Progenitor cell of endocrine pancreas (in vitro differentiated cells): ENCODE results near the gene TAF1D. TPM values are rescaled to one million over a fixed set of nuclear protein-coding genes. Genes with fewer than 3 reads are reported as not detected.
"Not testable (repeated sequence)": the region's sequence is repeated elsewhere in the genome, so short reads cannot be mapped to it uniquely, and the experiment has no call there.

Source experiments
- DNase-seq: peaks from one replicate; pipeline ENCODE4 v3.0.0; 2021; ENCODE audit warnings: low spot score; ENCODE audit not compliant: unreplicated experiment
- H3K27ac Mint-ChIP-seq: 2 replicates; pipeline ENCODE4 v1.8.0; 2021; ENCODE audit warnings: mild to moderate bottlenecking, moderate library complexity, mixed read lengths
- H3K27me3 Mint-ChIP-seq: 2 replicates; pipeline ENCODE4 v1.8.0; 2021; ENCODE audit warnings: mixed read lengths
- H3K36me3 Mint-ChIP-seq: 2 replicates; pipeline ENCODE4 v1.8.0; 2022; ENCODE audit warnings: mixed read lengths; ENCODE audit not compliant: insufficient read depth
- H3K4me1 Mint-ChIP-seq: 2 replicates; pipeline ENCODE4 v1.8.0; 2021; ENCODE audit warnings: low read depth, mixed read lengths
- H3K4me3 Mint-ChIP-seq: 2 replicates; pipeline ENCODE4 v1.8.0; 2021; ENCODE audit warnings: low read depth, mild to moderate bottlenecking, moderate library complexity, mixed read lengths
- H3K9me3 Mint-ChIP-seq: 2 replicates; pipeline ENCODE4 v1.8.0; 2021; ENCODE audit warnings: low read depth, mixed read lengths
- total RNA-seq: library from RNA; stranded (reverse); gene quantifications from 2 replicates; pipeline ENCODE4 v1.2.1, GENCODE V29; 2021
- TF ChIP-seq, protein P1 (sequence below): fragments of 200-600 bp; sonication (generic); IDR thresholded peaks from one replicate; pipeline ENCODE4 v1.5.0; 2021; ENCODE audit warnings: antibody characterized with exemption, mild to moderate bottlenecking; ENCODE audit not compliant: unreplicated experiment

Gene TAF1D
- total RNA-seq, 1 donor from 2014 or later = 146 TPM

DNA sequence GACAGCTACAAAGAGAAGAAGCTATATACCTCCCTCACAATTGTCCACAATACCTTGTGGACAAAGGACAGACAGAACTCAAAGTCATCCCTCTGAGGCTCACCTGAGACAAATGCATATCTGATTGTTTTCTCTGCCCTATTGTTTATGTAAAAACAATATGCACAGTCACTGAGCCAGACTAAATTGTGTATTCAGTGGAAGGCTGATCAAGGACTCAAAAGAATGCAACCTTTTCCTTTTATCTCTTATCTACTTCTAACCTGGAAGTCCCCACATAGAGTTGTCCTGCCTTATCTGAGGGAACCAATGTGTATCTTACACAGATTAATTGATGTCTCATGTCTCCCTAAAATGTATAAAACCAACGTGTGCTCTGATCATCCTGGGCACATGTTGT lies 28.9 kb upstream of the TAF1D start:
- H3K36me3 Mint-ChIP-seq = peaks cover 2% of the 10 kb centered on the region
- peaks cover 31% of the 10 kb centered on the region for H3K4me1 Mint-ChIP-seq

DNA sequence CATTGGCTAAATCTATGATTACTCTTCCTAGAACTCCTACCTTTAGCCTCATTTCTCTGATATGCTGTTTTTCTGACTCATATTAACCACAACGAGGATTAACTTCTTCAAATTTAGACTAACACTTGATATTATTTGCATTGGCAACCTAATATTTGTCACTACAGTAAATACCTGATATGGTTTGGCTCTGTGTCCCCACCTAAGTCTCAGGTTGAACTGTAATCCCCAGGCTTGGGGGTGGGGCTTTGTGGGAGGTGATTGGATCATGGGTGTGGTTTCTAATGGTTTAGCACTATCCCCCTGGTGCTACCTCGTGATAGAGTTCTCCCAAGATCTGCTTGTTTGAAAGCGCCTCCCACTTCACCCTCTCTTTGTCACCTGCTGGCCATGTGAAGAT lies 25.7 kb upstream of the TAF1D start:
- no peak for DNase-seq
- TF ChIP-seq, protein P1, sequence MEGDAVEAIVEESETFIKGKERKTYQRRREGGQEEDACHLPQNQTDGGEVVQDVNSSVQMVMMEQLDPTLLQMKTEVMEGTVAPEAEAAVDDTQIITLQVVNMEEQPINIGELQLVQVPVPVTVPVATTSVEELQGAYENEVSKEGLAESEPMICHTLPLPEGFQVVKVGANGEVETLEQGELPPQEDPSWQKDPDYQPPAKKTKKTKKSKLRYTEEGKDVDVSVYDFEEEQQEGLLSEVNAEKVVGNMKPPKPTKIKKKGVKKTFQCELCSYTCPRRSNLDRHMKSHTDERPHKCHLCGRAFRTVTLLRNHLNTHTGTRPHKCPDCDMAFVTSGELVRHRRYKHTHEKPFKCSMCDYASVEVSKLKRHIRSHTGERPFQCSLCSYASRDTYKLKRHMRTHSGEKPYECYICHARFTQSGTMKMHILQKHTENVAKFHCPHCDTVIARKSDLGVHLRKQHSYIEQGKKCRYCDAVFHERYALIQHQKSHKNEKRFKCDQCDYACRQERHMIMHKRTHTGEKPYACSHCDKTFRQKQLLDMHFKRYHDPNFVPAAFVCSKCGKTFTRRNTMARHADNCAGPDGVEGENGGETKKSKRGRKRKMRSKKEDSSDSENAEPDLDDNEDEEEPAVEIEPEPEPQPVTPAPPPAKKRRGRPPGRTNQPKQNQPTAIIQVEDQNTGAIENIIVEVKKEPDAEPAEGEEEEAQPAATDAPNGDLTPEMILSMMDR = no peak
- Mint-ChIP-seq H3K27ac (no peak overlapping the region), H3K36me3 (peaks cover 6% of the 10 kb centered on the region), H3K4me3 (no peak overlapping the region), H3K9me3 (no peaks in the 10 kb centered on the region), H3K27me3 (no peaks in the 10 kb centered on the region), H3K4me1 (peaks cover 18% of the 10 kb centered on the region)

More for the DNA sequence above, 28.9 kb upstream of the TAF1D start:
- TF ChIP-seq, protein P1 = no peak
- no peak for DNase-seq
- H3K27me3 Mint-ChIP-seq = no peaks in the 10 kb centered on the region
- H3K9me3 Mint-ChIP-seq = no peaks in the 10 kb centered on the region
- no peak overlapping the region for H3K4me3 Mint-ChIP-seq
- no peak overlapping the region for H3K27ac Mint-ChIP-seq

DNA sequence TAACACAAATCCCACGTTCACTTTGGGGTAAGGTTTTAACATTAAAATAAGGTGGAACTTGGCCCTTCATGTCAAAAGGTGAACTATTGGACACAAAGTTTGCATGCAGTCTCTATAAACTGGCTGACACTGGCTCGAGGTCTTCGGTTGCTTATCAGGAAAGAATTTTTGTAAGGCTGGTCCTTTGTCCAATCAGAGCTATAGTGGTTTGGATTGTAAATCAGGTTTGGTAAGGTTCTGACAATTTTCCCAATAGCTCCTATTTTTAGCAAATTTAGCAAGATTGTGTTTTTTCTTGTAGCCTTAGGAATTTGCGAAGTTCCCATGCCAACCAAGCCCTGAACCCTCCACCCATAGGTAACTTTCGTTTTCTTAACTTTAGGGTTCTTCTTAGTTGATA lies 25.2 kb upstream of the TAF1D start:
- no peaks in the 10 kb centered on the region for H3K9me3 Mint-ChIP-seq
- no peak overlapping the region for H3K27ac Mint-ChIP-seq
- peaks cover 6% of the 10 kb centered on the region for H3K36me3 Mint-ChIP-seq
- TF ChIP-seq, protein P1 = no peak
- H3K27me3 Mint-ChIP-seq = no peaks in the 10 kb centered on the region
- peaks cover 18% of the 10 kb centered on the region for H3K4me1 Mint-ChIP-seq
- no peak for DNase-seq
- H3K4me3 Mint-ChIP-seq = no peak overlapping the region

DNA sequence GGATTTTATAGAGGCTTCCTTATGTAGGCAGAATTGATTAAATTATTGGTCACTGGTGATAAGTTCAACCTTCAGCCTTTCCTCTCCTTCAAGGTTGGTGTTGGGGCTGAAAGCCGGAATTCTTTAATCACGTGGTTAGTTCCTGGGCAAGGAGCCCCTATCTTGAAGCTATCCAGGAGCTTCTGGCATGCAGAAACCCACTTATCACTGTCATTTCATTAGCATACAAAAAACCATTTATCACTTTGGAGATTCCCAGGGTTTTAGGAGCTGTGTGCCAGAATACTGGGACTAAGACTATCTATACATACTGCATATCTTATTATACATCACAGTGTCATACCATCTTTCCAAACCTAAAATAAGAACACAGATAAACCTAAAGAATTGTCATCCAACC lies 24.3 kb upstream of the TAF1D start:
- Mint-ChIP-seq H3K36me3 (peaks cover 9% of the 10 kb centered on the region), H3K27ac (no peak overlapping the region), H3K4me3 (no peak overlapping the region), H3K9me3 (no peaks in the 10 kb centered on the region), H3K27me3 (no peaks in the 10 kb centered on the region), H3K4me1 (peaks cover 18% of the 10 kb centered on the region)
- DNase-seq = no peak
- TF ChIP-seq, protein P1 = no peak

DNA sequence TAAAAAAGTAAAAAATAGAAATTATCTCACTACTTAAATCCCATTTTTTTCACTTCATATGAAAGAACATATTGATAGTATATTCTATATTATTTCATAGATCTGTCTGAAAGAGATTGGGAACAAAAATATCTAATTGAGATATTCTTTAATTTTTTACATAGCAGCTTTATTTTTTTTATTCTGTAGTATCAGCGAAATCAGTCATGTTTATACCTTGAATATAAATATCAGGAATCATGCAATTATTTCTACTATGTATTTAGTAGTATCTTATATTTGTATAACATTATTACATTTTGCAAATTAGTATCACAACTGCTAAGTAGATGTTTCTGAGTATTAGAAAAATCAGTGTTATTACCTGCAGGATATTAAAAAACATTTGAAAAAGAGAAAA lies 20.6 kb upstream of the TAF1D start:
- no peak for DNase-seq
- H3K4me3 Mint-ChIP-seq = no peak overlapping the region
- no peaks in the 10 kb centered on the region for H3K27me3 Mint-ChIP-seq
- H3K36me3 Mint-ChIP-seq = peaks cover 19% of the 10 kb centered on the region
- no peaks in the 10 kb centered on the region for H3K9me3 Mint-ChIP-seq
- no peak overlapping the region for H3K27ac Mint-ChIP-seq
- TF ChIP-seq, protein P1 = no peak
- H3K4me1 Mint-ChIP-seq = peaks cover 2% of the 10 kb centered on the region

DNA sequence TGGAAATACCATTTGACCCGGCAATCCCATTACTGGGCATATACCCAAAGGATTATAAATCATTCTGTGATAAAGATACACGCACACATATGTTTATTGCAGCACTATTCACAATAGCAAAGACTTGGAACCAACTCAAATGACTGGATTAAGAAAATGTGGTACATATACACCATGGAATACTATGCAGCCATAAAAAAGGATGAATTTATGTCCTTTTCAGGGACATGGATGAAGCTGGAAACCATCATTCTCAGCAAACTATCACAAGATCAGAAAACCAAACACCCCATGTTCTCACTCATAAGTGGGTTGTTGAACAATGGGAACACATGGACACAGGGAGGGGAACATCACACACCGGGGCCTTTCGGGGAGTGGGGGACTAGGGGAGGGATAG lies 17.8 kb upstream of the TAF1D start:
- not testable (repeated sequence) for H3K9me3 Mint-ChIP-seq, H3K27me3 Mint-ChIP-seq, H3K27ac Mint-ChIP-seq, H3K4me1 Mint-ChIP-seq, H3K4me3 Mint-ChIP-seq, DNase-seq
- peaks cover 19% of the 10 kb centered on the region for H3K36me3 Mint-ChIP-seq
